Left ventricle myocardium superior (tissue), 1 donor: ENCODE data around the gene EPS8. TPM values are rescaled to one million over a fixed set of nuclear protein-coding genes. Genes with fewer than 3 reads are reported as not detected.

Experiments
- ATAC-seq: fragments of 200-7000 bp; cut with Tn5 transposase; one replicate; pipeline ENCODE4 v1.9.1; 2020; ENCODE audit warnings: mild to moderate bottlenecking, moderate library complexity
- DNase-seq: peaks from one replicate; pipeline ENCODE4 v3.0.0-alpha.2; 2020
- intact Hi-C: fragments of 100-400 bp; cut with micrococcal nuclease; formaldehyde crosslinking; loops from one replicate; pipeline ENCODE4 v1.11.0; 2022
- total RNA-seq: library from RNA; stranded (reverse); fragmentation: NEBNext Ultra II Directional; extraction: Animal tissue kit (Norgen Biotek cat#: 25700); gene quantifications from one replicate; pipeline ENCODE4 v1.2.1, GENCODE V29; 2021
- donor health status: DM: no; HTN: yes; CAD: no; lungs with severe emphysema.

EPS8 gene
- total RNA-seq, 1 donor from 2014 or later: 20.7 TPM

- intact Hi-C loops: no loop called here
- ATAC-seq: no peak
- DNase-seq: no peak
These were observed 83.6 kb downstream of the EPS8 start for GRCh38 chr12:15705606-15706005.

DNA sequence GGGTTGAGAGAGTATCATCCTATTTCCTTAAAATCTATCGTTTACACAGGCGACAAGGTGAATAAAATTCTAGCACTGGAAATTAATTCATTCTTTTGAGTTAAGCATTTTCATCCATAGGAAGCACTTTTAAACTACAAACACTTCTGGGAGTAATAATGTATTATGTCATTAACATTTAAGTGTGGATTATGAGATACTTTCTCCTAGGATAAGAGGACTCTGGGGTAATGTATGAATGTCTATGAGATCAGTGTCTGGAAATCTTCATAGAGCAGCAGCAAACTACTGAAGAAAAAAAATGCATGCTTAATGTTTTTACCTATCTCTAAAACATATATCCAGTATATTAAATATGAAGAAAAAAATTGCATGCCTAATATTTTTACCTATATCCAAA is 86.9 kb downstream of the EPS8 start:
- ATAC-seq: no peak
- intact Hi-C loops: no loop called here
- no peak for DNase-seq

DNA sequence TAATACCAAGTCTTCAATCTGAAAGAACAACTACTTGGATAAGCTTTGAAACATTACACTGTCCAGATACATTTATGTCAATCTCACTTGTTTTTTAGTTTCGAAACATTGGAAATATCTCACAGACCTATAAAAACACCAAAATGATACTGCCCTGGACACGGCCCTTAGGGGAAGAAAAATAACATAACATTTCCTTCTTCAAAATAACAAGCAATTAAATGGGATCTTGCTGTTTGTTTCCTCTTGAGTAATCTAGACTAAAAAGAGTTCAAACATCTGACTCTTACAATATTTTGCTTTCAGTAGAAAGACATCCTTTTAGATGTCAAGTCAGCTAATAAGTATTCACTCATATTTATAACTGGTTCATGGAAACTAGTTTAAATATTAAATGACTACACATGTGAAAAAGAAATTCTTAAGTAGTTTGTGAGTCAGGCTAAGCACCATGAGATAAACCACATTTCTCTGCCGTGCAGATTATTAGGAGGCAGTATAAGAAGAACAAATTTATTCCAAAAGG is 87.5 kb downstream of the EPS8 start:
- DNase-seq: no peak
- peak; percentile 62 for ATAC-seq
- intact Hi-C loops: no loop called here

DNA sequence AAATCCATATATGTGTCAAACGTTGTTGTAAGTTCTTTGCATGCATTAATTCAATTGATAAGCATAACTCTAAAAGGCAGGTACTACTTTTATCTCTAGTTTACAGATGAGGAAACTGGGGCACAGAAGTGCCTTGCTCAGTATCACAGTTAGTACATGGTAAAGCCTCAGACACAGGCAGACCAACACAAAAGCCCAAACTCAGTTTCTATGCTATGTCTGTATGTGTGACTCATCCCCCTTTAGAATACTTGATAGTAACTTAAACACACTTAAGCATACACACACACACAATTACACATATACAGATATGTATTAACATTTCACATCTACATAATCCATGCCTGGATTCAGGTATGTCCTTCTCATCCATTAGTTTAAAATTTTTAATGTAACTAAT is 88.0 kb downstream of the EPS8 start:
- ATAC-seq: peak; percentile 30
- intact Hi-C loops: no loop called here
- DNase-seq: no peak

GRCh38 chr12:15700595-15700994 is 88.6 kb downstream of the EPS8 start:
- intact Hi-C loops: no loop called here
- DNase-seq (no peak), ATAC-seq (peak; percentile 82)

GRCh38 chr12:15699886-15700285 is 89.3 kb downstream of the EPS8 start:
- ATAC-seq (no peak), DNase-seq (no peak)
- intact Hi-C loops: no loop called here

- intact Hi-C loops: no loop called here
- ATAC-seq (peak; percentile 40), DNase-seq (no peak)
These were observed 90.8 kb downstream of the EPS8 start for GRCh38 chr12:15698377-15698871.

DNA sequence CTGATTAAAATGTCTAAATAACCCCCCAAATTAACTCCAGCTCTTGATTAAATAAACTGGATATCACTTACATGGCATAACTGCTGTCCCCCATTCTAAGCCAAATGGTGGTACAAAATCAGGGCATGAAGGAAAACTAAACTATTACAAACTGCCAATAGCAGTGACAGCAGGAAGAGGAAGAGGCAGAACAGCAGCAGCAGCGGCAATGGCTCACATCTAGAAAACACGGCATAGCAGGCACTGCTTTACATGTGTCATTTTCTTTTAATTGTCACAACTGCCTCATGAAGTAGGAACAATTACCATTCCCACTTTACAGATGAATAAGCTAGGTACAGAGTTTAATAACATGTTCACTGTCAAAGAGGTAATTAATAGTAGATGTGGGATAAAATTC is 92.0 kb downstream of the EPS8 start:
- no peak for ATAC-seq
- intact Hi-C loops: no loop called here

DNA sequence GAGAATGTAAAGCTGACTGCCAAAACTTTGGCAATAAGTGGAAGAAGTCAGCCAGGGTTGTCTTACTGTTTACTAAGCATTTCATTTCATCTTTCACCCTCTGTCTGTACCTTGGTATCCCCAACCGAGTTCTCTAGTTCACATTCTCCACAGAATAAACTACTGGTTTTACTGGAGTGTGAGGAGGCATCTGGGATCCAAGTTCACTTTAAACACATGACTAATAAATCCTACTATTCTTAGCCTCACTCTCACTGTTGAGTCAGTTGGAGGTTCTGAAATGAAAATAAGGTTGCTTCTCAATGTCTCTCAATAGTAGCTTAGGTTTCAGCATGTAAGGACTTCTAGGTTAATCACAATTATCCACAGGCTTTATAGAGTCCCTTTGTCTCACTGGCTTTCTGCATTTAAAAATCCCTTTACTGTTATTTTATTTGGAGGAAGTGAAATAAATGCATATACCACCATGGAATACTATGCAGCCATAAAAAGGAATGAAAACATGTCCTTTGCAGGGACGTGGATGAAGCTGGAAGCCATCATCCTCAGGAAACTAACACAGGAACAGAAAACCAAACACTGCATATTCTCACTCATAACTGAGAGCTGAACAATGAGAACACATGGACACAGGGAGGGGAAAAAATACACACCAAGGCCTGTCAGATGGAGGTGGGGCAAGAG is 95.8 kb downstream of the EPS8 start:
- no peak for DNase-seq
- intact Hi-C loops: no loop called here
- ATAC-seq: no peak

More for the DNA sequence above, 92.0 kb downstream of the EPS8 start:
- no peak for DNase-seq

DNA sequence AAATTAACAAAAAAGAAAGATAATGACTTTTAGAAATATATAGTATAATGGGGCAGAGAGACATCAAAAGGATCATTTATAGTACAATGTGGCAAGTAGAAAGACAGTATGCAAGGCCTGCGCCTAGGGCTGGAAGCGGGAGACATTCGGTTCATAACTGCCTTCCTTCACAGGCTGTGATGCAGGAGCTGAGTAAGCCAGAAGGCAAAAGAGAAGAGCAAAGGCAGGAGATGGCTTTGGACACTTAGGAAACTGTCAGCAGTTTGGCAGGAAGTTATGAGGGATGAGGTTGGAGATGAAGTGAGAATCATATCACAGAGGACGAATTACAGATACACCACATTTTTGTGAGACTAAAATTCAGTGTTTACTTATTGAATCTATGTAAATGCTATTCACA is 97.8 kb downstream of the EPS8 start:
- no peak for DNase-seq
- intact Hi-C loops: no loop called here
- peak; percentile 34 for ATAC-seq

DNA sequence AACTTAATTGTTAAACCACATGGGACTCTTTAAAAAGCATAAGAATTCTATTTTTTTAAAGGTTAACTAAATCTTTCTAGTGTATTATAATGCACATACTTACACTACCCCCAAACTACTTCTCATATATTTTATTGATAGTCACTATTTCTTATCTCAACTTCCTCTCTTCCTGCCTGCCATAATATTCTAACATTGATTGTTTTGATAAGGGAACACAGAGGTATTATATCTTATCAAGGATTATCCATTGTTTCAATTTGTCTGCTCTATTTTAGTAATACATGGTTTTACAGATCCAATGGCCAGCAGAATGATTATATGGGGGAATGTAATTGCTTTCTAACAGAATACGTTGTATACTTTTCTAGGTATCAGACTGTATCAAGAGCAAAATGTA is 98.9 kb downstream of the EPS8 start:
- intact Hi-C loops: no loop called here
- ATAC-seq (no peak), DNase-seq (no peak)

- intact Hi-C loops: no loop called here
- ATAC-seq: no peak
- no peak for DNase-seq
These were observed 99.4 kb downstream of the EPS8 start for GRCh38 chr12:15689751-15690191.

GRCh38 chr12:15688838-15689625 is 100.2 kb downstream of the EPS8 start:
- peak; percentile 34 for DNase-seq
- peak; percentile 58 for ATAC-seq

DNA sequence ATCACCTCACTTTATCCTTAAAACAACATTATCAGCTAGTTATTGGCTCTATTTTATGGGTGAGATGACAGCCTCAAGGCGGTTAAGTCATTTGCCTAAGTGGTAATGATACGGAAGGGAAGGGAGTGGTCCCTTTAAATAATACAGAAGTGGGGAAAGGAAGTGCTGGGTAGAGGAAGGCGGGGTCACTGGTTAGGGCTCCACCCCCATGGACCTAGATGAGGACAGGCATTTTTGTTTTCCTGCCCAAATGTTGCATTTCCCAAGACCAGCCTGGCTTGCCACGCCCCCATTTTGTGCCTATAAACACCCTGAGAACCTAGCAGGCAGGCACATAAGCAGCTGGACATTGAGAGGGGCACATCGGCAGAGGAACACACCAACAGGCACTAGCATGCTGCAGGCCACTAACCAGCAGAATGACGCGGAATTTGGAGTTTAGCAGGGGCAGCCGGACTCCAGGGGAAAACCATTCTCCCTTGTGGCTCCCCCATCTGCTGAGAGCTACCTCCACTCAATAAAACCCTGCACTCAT is 100.9 kb downstream of the EPS8 start:
- ATAC-seq: peak; percentile 81
- intact Hi-C loops: no loop called here
- DNase-seq: peak; percentile 75

More at GRCh38 chr12:15688838-15689625, 100.2 kb downstream of the EPS8 start:
- intact Hi-C loops: no loop called here

- intact Hi-C loops: no loop called here
- DNase-seq: no peak
- no peak for ATAC-seq
These were observed 101.6 kb downstream of the EPS8 start for GRCh38 chr12:15687583-15687982.

- DNase-seq (no peak), ATAC-seq (no peak)
- intact Hi-C loops: no loop called here
These were observed 104.1 kb downstream of the EPS8 start for GRCh38 chr12:15684896-15685658.

GRCh38 chr12:15682826-15683225 is 106.4 kb downstream of the EPS8 start:
- intact Hi-C loops: no loop called here
- DNase-seq: no peak
- no peak for ATAC-seq

- DNase-seq (no peak), ATAC-seq (no peak)
- intact Hi-C loops: no loop called here
These were observed 110.0 kb downstream of the EPS8 start for GRCh38 chr12:15679151-15679550.

GRCh38 chr12:15677726-15678201 is 111.4 kb downstream of the EPS8 start:
- intact Hi-C loops: no loop called here
- DNase-seq (no peak), ATAC-seq (no peak)
